D341Med (cell line): ENCODE measurements around the gene SUPT5H.

Source experiments
- DNase-seq: peaks from one replicate; pipeline ENCODE4 v3.0.0; 2012; ENCODE audit warnings: low spot score

The SUPT5H gene

GRCh38 chr19:39497996-39498797 lies 52.8 kb downstream of the SUPT5H start:
- peak; percentile 87 for DNase-seq

DNA sequence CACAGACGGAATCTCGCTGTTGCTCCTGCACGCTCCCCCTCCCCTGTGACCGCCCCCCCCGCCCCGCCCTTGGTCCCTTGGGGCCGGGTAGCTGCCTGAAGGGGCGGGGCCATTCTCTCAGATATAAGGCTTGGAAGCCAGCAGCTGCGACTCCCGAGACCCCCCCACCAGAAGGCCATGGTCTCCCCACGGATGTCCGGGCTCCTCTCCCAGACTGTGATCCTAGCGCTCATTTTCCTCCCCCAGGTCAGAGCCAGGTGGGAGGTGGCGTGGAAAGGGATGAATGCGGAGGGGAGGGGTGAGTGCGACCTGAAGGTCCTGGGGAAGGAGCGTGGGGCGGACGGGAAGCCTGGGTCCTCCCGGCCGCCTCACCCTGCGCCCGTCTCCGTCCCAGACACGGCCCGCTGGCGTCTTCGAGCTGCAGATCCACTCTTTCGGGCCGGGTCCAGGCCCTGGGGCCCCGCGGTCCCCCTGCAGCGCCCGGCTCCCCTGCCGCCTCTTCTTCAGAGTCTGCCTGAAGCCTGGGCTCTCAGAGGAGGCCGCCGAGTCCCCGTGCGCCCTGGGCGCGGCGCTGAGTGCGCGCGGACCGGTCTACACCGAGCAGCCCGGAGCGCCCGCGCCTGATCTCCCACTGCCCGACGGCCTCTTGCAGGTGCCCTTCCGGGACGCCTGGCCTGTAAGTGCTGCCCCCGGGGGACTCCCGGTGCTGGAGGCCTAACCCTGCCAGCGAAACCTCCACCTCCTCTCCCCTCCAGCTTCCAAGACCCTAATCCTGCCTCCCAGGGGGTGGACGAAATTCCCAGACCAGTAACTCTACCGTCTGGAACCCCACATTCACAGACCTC lies 53.6 kb downstream of the SUPT5H start, which contains the start of gene DLL3:
DLL3 (plus strand) TSS at position 150 of the 845 bp plus-strand sequence; CDS start at position 178, 28 bp downstream.
- DNase-seq: peak; percentile 87

GRCh38 chr19:39499932-39500331 lies 54.5 kb downstream of the SUPT5H start:
- no peak for DNase-seq

DNA sequence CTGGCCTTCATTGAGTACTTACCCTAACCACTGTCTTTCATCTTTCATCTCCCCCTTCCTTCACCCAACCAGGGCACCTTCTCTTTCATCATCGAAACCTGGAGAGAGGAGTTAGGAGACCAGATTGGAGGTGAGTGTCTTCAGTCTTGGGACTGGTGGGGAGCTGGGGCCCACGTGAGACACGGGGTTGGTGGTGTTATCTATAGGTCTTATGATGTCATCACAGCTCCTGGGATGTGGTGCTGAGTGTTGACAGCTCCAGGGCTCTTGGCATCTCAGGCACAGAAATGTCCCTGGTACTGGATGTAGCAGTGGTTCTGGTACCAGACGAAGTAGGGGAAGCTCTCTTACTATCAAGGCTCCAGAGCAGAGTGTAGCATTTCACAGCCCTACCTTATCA lies 55.2 kb downstream of the SUPT5H start:
- DNase-seq: no peak

GRCh38 chr19:39501340-39501739 lies 56.0 kb downstream of the SUPT5H start:
- DNase-seq: no peak

DNA sequence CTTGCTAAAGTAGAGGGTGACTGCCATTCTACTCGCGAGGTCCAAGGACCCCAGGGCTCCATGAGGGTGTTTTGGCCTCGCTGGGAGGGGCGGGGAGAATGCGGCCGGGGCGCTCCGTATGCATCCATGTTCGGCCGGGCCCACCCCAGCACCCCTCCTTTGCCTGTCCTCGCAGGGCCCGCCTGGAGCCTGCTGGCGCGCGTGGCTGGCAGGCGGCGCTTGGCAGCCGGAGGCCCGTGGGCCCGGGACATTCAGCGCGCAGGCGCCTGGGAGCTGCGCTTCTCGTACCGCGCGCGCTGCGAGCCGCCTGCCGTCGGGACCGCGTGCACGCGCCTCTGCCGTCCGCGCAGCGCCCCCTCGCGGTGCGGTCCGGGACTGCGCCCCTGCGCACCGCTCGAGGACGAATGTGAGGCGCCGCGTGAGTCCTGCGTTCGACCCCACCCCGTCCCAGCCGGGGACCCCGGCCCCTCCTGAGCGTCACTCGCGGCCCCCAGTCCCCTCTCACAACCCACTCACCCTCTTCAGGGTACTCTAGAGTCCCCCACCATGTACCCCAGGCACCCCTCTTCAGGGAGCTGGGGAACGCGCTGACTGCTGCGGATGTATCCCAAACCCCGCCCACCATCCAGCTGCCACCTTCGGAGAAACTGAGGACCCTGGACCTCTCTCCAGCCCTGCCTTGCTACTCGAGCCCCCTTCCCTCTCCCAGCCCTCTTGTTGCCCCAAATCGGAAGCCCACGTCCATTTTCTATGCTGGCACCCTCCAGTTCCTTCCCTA lies 57.4 kb downstream of the SUPT5H start:
- DNase-seq: peak; percentile 56

DNA sequence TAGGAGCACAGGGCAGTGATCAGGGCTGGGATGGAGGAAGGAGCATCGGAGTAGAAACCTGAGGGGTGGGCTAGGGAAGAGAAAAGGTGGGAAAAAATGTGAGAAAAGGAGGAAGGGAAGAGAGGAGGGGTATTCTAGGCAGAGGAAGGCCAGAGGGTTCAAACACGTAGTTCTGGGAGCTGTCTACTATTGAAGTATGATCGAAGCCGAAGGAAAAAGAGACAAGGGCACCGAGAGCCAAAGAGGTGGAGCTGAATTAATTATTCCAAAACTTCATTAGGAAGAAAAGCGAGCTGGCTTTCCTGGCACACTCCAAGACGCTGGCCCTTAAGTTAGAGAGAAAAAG lies 61.2 kb downstream of the SUPT5H start:
- DNase-seq: no peak

DNA sequence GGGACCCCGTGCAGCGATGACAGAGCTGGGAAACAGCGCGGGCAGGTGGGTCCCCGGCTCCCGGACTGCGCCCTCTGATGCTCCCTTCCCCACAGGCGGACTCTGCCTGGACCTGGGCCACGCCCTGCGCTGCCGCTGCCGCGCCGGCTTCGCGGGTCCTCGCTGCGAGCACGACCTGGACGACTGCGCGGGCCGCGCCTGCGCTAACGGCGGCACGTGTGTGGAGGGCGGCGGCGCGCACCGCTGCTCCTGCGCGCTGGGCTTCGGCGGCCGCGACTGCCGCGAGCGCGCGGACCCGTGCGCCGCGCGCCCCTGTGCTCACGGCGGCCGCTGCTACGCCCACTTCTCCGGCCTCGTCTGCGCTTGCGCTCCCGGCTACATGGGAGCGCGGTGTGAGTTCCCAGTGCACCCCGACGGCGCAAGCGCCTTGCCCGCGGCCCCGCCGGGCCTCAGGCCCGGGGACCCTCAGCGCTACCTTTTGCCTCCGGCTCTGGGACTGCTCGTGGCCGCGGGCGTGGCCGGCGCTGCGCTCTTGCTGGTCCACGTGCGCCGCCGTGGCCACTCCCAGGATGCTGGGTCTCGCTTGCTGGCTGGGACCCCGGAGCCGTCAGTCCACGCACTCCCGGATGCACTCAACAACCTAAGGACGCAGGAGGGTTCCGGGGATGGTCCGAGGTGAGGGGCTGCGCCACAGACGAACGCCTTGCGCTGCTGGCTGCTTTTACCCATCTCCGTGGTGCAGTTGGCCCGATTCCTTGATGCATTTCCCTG lies 61.7 kb downstream of the SUPT5H start:
- peak; percentile 95 for DNase-seq

DNA sequence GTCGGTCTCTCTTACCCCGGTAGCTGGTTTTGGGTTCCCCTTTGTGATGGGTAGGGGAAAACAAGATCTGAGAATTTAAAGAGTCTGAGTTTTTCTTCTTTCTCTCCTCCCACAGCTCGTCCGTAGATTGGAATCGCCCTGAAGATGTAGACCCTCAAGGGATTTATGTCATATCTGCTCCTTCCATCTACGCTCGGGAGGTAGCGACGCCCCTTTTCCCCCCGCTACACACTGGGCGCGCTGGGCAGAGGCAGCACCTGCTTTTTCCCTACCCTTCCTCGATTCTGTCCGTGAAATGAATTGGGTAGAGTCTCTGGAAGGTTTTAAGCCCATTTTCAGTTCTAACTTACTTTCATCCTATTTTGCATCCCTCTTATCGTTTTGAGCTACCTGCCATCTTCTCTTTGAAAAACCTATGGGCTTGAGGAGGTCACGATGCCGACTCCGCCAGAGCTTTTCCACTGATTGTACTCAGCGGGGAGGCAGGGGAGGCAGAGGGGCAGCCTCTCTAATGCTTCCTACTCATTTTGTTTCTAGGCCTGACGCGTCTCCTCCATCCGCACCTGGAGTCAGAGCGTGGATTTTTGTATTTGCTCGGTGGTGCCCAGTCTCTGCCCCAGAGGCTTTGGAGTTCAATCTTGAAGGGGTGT lies 62.5 kb downstream of the SUPT5H start:
- DNase-seq: no peak

DNA sequence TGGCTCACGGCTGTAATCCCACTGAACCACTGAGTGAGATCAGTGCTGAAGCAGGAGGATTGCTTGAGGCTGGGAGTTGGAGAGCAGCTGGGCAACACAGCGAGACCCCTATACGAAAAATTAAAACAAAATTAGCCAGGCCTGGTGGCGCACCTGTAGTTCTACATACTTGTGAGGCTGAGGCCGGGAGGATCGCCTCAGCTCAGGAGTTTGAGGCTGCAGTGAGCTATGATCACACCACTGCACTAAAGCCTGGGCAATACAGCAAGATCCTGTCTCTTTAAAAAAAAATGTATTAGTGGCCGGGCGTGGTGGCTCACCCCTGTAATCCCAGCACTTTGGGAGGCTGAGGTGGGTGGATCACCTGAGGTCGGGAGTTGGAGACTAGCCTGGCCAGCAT lies 63.2 kb downstream of the SUPT5H start:
- DNase-seq: no peak

- no peak for DNase-seq
Observed at GRCh38 chr19:39509233-39509632, 63.9 kb downstream of the SUPT5H start.

- no peak for DNase-seq
Observed at GRCh38 chr19:39512988-39513387, 67.6 kb downstream of the SUPT5H start.

DNA sequence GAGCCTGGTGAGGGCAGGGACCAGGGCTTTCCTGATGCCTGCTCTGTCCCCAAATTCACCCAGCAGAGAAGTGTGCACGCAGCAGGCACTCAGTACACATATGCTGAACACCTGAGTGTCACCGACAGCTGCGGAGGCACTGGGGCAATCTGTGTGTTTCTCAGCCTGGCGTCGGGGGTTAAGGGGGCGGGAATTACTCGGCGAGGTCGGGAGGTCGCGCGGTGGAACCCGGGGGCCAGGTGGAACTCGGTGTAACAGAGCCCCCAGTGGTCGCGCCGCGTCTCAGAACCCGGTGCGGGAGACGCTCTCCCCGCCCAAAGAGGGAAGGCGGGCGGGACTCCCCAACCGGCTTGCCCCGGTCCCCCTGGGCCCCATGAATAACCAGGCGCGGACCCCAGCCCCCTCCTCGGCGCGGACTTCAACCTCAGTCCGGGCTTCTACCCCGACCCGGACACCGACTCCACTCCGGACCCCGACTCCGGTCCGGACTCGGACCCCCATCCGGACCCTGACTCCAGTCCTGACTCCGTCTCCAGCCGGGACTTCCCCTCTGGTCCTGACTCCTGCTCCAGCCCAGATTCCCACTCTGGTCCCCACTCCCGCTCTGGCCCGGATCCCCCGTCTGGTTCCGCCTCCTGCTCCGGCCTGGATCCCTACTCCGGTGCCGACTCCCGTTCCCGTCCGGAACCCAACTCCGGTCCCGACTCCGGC lies 69.6 kb downstream of the SUPT5H start, which contains the start of gene SELENOV:
SELENOV (plus strand) TSS at position 300 of the 711 bp plus-strand sequence; CDS start at position 374, 74 bp downstream.
- DNase-seq: peak; percentile 77

DNA sequence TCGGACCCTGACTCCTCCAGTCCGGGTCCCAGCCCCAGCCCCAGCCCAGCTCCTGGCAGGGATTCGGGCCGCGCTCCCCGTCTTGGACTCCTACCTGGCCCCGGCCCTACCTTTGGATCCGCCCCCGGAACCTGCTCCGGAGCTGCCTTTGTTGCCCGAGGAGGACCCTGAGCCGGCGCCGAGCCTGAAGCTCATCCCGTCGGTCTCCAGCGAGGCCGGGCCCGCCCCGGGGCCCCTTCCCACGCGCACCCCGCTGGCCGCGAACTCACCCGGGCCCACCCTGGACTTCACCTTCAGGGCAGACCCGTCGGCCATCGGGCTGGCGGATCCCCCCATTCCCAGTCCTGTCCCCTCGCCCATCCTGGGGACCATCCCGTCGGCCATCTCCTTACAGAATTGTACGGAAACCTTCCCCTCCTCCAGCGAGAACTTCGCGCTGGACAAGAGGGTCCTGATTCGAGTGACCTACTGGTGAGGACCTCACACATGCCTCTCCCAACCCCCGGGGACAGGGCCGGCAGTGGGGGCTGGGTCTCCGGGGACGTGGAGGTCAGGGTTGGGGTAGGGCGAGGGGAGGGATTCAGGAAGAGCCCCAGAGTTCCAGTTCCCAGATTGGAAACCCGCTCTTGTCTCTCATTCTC lies 70.3 kb downstream of the SUPT5H start:
- no peak for DNase-seq

DNA sequence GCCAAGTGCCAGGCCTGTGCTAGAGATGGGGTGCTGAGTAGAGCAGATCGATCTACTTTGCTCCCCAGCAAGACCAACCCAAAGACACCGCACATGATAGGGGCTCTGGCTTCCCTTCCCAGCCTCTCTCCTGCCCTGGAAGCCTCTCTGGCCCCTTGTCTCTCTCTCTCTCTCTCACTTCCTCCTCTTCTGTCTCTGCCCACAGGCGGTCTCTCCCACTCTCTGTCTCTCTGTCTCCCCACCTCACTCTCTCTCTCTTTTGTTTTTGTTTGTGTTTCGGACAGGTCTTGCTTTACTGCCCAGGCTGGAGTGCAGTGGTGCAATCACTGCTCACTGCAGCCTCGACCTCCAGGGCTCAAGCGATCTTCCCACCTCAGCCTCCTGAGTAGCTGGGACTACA lies 70.9 kb downstream of the SUPT5H start:
- no peak for DNase-seq

DNA sequence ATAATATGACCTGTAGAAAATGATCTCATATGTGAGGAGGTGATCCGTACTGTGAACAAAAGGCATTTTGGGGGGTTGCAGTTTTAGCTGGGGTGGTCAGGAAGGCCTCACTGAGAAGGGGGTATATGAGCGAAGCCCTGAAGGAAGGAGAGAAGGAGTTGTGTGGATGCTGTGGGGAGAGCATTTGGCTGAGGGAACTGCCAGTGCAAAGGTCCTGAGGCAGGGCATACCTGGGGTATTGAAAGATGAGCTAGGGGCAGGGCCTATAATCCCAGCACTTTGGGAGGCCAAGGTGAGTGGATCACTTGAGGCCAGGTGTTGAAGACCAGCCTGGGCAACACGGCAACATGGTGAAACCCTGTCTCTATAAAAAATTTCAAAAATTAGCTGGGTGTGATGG lies 72.0 kb downstream of the SUPT5H start:
- no peak for DNase-seq

- no peak for DNase-seq
Observed at GRCh38 chr19:39518458-39518857, 73.1 kb downstream of the SUPT5H start.

- no peak for DNase-seq
Observed at GRCh38 chr19:39518975-39519374, 73.6 kb downstream of the SUPT5H start.

- no peak for DNase-seq
Observed at GRCh38 chr19:39520541-39521484, 75.4 kb downstream of the SUPT5H start.
